GM19328 (cell line): ENCODE data around the gene RAB38.

Experiments
- ATAC-seq: cut with Tn5 transposase; IDR thresholded peaks from one replicate; pipeline ENCODE4 v1.9.1; 2021; ENCODE audit warnings: mild to moderate bottlenecking, moderate library complexity; ENCODE audit not compliant: unreplicated experiment

Gene RAB38

DNA sequence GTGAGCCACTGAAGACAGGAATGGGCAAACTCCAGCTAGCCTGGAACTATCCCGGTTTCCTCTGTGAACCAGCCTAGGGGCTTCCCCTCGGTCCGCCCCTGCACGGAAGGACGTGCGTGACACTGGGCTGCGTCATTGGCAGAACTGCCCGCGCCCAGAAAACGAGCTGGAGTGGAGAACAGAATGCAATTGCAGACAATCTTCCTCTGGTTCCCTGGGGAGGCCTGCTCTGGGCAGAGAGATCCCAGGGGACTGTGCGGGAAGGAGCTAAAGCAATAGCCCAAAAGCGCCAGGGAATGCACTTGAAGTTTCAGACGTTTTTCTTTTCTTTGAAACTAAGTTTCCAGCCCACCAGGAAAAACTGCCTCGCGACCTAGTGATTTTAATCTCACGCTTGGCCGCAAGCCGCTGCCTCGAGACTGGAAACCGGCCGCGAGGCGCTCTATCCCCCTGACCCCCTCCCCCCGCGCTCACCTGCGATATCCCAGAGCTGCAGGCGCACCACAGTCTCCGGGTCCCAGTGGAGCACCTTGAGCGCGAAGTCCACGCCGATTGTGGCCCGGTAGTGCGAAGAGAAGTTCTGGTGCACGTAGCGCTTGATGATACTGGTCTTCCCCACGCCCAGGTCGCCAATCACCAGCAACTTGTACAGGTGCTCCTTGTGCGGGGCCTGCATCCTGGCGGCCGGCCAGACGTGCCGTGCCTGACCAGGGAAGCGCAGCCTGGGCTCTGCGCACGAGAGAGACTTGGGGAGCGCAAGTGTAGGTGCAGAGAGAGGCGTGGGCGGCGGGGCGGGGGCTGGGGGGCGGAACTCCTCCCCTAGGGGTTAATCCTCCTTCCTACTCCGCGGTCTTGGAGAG lies at the start of gene RAB38:
TSS of gene RAB38 (minus strand) at position 735 of the 860 bp plus-strand sequence. CDS start at position 676, 59 bp downstream.
- no peak for ATAC-seq

DNA sequence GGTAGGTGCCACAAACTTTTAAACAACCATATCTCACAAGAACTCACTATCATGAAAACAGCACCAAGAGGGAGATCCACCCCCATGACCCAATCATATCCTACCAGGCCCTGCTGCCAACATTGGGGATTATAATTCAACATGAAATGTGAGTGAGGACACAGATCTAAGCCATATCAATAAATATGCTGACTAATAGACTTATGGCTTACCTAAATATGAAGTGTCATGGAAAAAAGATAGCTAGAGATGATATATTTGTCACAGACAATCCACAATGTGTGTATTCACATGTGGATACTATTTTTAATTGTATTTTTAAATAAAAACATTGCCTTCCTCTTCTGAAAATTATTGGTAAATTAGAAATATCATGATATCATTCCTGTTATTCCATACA lies 38.2 kb upstream of the RAB38 start:
- no peak for ATAC-seq

DNA sequence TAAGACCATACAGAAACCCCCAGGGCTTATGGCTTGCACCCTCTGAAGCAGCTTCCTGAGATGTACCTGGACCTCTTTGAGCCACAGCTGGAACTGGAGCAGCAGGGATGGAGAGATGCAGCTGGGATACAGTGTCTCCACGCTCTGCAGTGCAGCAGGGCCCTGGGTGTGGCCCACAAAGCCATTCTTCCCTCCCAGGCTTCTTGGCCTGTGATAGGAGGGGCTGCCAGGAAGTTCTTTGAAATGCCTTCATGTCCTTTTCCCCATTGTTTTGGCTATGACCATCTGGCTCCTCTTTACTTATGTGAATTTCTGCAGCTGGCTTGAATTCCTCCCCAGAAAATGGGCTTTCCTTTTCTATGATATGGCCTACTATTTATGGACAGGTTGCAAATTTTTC lies 37.1 kb upstream of the RAB38 start:
- no peak for ATAC-seq

DNA sequence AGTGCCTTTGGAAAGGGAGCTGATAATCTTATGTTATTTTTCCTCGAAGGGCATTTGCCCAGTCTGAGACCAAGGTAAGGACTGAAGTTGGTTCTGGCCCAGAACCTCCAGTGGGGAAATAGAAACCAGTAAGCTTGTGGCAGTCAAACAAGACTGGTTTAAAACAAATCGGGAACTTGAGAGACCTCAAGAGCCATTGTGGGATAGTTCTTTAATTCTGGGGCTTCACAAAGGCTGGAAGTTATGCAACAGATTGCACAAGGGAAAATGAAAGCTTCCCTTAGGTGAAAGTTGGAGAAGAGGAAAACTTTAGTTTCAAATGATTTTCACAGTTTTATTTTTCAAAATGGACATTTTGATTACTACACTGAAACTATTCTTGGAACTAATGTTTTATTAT lies 33.5 kb upstream of the RAB38 start:
- no peak for ATAC-seq

GRCh38 chr11:88206751-88207150 lies 31.5 kb upstream of the RAB38 start:
- no peak for ATAC-seq

- ATAC-seq, result no peak
Measured at GRCh38 chr11:88204353-88204752, 29.1 kb upstream of the RAB38 start.

DNA sequence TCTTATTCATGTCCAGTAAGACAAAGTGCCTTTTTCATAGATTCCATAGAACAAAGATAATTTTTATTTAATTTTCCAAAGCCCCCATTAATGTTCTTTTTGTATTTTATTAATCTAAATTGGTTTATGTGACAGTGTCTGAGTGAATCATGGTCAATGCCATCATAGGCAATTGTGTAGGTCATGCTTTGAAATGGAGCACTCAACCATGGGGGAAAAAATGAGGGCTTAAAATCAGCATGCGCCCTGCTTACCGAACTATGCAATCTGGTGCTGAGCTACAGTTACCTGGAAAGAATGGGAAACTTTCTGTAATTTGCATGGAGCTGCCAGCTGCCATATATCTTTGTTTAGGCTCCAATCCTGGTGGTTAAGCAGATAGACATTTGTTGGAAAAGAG lies 28.4 kb upstream of the RAB38 start:
- ATAC-seq, result no peak

- ATAC-seq, result no peak
Measured at GRCh38 chr11:88202498-88202897, 27.3 kb upstream of the RAB38 start.

GRCh38 chr11:88196393-88196792 lies 21.1 kb upstream of the RAB38 start:
- no peak for ATAC-seq

DNA sequence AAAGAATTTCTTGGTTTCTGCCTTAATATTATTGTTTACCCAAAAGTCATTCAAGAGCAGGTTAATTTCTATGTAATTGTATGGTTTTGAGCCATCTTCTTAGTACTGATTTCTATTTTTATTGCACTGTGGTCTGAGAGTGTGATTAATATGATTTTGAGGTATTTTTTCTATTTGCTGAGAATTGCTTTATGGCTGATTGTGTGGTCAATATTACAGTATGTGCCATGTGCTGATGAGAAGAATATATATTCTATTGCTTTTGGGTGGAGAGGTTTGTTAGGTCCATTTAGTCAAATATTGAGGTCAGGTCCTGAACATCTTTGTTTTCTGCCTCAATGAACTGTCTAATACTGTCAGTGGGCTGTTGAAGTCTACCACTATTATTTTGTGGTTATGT lies 20.7 kb upstream of the RAB38 start:
- no peak for ATAC-seq

DNA sequence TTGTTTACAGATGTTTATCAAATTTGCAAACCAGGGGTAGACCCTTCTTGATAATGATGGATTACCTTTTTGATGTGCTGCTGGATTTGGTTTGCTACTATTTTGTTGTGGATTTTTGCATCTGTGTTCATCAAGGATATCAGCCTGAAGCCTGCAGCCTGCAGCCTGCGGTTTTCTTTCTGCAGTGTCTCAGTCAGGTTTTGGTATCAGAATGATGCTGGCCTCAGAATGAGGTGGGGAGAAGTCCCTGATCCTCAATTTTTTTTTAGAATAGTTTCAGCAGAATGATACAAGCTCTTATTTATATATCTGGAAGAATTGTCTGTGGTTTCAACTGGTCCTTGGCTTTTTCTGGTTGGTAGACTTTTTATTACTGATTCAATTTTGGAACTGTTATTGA lies 19.7 kb upstream of the RAB38 start:
- ATAC-seq, result no peak

DNA sequence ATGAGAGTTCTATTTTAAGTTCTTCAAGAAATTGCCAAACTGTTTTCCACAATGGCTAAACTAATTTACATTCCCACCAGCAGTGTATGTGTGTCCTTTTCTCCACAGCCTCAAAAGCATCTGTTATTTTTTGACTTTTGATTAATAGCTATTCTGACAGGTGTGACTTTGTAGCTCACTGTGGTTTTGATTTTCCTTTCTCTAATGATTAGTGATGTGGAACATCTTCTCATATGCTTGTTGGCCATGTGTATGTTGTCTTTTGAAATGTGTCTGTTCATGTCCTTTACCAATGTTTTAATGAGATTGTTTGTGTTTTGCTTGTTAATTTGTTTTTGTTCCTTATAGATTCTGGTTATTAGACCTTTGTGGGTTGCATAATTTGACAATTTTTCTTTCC lies 18.0 kb upstream of the RAB38 start:
- ATAC-seq, result no peak

- no peak for ATAC-seq
Measured at GRCh38 chr11:88188932-88189253, 13.7 kb upstream of the RAB38 start.

DNA sequence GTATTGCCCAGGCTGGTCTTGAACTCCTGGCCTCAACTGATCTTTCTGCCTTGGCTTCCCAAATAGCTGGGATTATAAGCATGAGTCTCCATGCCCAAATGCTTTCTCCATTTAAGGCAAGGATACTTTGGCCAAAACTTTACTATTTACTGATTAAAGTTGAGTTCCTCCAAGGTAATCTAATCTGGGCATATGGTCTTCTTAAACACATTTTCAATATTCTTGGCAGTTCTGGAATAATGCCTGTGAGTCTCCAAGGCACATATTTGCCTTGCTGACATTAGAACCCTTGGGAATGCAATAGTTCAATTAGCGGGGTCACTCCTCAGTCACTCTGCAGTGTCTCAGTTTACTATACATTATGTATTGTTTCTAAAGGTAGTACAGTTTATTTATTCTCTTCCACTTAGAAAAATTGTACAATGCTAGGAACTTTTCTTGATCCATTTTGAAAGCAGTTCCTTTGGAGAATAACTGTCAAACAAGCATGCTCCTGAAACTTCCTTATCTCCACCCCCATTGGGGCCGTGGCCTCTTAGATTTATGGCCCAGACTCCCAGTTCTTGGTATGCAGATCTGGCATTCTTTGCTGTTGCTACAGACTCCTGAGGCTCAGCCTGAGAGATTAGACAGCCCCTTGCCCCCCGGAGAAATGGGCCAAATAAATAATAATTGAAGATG lies 13.1 kb upstream of the RAB38 start:
- no peak for ATAC-seq

DNA sequence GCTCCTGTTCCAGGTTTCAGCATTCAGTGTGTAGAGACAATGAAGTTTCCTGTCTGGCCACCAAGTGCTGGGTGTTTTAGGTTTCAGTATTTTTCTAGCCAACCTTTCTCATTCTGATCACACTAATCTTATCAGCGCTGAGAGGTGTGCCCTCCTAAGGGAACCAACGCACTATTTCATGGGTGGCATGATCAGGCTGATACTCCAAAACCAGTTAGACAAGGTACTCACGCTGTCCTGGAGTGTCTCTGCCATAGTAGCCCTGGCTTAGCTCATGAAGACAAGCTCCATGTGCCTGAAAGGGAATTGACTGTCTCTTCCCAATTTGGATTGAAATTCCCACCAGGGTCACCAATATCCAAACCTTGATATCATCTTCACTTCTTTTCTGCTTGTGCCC lies 8.0 kb upstream of the RAB38 start:
- no peak for ATAC-seq

- ATAC-seq, result no peak
Measured at GRCh38 chr11:88181776-88182175, 6.5 kb upstream of the RAB38 start.

GRCh38 chr11:88179971-88180629 lies 4.9 kb upstream of the RAB38 start:
- no peak for ATAC-seq

- ATAC-seq, result peak; percentile 55
Measured at GRCh38 chr11:88179141-88179540, 3.9 kb upstream of the RAB38 start.

- ATAC-seq, result no peak
Measured at GRCh38 chr11:88178191-88178590, 2.9 kb upstream of the RAB38 start.

GRCh38 chr11:88175569-88176075 lies 379 bp upstream of the RAB38 start:
- ATAC-seq, result no peak

DNA sequence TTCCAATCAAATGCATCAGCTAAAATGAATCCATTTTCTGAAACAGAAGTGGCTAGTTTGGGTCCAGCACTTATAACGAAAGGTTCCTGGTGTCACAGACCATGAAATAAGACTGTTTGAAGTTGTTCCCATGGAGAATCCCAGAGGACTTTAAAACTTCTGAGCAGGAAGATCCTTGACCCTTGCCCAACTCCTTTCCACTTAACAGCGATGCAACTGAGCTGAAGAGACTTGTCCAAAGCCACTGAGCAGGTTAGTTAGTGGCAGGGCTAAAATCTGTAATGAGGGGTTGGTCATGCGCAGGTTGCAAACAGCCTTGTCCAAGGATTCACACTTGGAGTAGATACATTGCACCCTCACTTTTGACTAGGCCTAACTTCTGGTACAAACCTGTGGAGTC lies 1.3 kb downstream of the RAB38 start:
- ATAC-seq, result no peak

GRCh38 chr11:88171982-88172381 lies 3.3 kb downstream of the RAB38 start:
- no peak for ATAC-seq
